Nephron (organoid): Measurements from ENCODE around the gene AHRR.
A peak's percentile ranks its signal among the peaks of the same experiment; 100 is the strongest.

Experiments used
- H3K27ac Mint-ChIP-seq, 3 experiments: 2 replicates each; pipeline ENCODE4 v1.8.0; 2020; ENCODE audit warnings: mixed read lengths in 3 of 3, mild to moderate bottlenecking in 2 of 3, moderate library complexity in 1 of 3
- H3K27me3 Mint-ChIP-seq: 2 replicates; pipeline ENCODE4 v1.8.0; 2021; ENCODE audit warnings: low read depth, mild to moderate bottlenecking, moderate library complexity, mixed read lengths
- H3K36me3 Mint-ChIP-seq: 2 replicates; pipeline ENCODE4 v1.8.0; 2020; ENCODE audit warnings: low read depth, mixed read lengths
- H3K4me1 Mint-ChIP-seq: 2 replicates; pipeline ENCODE4 v1.8.0; 2020; ENCODE audit warnings: mixed read lengths
- H3K4me3 Mint-ChIP-seq, 3 experiments: 2 replicates each; pipeline ENCODE4 v1.8.0; 2020; ENCODE audit warnings: mild to moderate bottlenecking in 3 of 3, mixed read lengths in 3 of 3, moderate library complexity in 2 of 3
- H3K9me3 Mint-ChIP-seq: 2 replicates; pipeline ENCODE4 v1.8.0; 2020; ENCODE audit warnings: mixed read lengths
- TF ChIP-seq, protein P1 (sequence below), 3 experiments: fragments of 200-600 bp; sonication (generic); IDR thresholded peaks; one replicate each; pipeline ENCODE4 v1.5.0; 2021; ENCODE audit warnings: antibody characterized with exemption in 3 of 3; ENCODE audit not compliant: unreplicated experiment in 3 of 3

AHRR gene

GRCh38 chr5:454936-455335 lies 133.4 kb downstream of the AHRR start:
- TF ChIP-seq, protein P1, sequence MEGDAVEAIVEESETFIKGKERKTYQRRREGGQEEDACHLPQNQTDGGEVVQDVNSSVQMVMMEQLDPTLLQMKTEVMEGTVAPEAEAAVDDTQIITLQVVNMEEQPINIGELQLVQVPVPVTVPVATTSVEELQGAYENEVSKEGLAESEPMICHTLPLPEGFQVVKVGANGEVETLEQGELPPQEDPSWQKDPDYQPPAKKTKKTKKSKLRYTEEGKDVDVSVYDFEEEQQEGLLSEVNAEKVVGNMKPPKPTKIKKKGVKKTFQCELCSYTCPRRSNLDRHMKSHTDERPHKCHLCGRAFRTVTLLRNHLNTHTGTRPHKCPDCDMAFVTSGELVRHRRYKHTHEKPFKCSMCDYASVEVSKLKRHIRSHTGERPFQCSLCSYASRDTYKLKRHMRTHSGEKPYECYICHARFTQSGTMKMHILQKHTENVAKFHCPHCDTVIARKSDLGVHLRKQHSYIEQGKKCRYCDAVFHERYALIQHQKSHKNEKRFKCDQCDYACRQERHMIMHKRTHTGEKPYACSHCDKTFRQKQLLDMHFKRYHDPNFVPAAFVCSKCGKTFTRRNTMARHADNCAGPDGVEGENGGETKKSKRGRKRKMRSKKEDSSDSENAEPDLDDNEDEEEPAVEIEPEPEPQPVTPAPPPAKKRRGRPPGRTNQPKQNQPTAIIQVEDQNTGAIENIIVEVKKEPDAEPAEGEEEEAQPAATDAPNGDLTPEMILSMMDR (IDR thresholded peaks at IDR 0.05; ENCODE audit: unreplicated experiment in 3 of 3): no peak

GRCh38 chr5:455806-456205 lies 134.3 kb downstream of the AHRR start:
- H3K27me3 Mint-ChIP-seq: no peaks in the 10 kb centered on the region
- H3K4me1 Mint-ChIP-seq: no peaks in the 10 kb centered on the region
- H3K9me3 Mint-ChIP-seq: peaks cover 20% of the 10 kb centered on the region
- no peak overlapping the region for H3K4me3 Mint-ChIP-seq
- H3K27ac Mint-ChIP-seq: no peak overlapping the region
- H3K36me3 Mint-ChIP-seq: peaks cover 82% of the 10 kb centered on the region
- TF ChIP-seq, protein P1 (IDR thresholded peaks at IDR 0.05; ENCODE audit: unreplicated experiment in 3 of 3): no peak

More at GRCh38 chr5:454936-455335, 133.4 kb downstream of the AHRR start:
- H3K9me3 Mint-ChIP-seq: peaks cover 26% of the 10 kb centered on the region
- no peaks in the 10 kb centered on the region for H3K27me3 Mint-ChIP-seq
- H3K4me3 Mint-ChIP-seq: no peak overlapping the region
- H3K36me3 Mint-ChIP-seq: peaks cover 84% of the 10 kb centered on the region
- no peak overlapping the region for H3K27ac Mint-ChIP-seq
- no peaks in the 10 kb centered on the region for H3K4me1 Mint-ChIP-seq

- peaks cover 12% of the 10 kb centered on the region for H3K9me3 Mint-ChIP-seq
- H3K36me3 Mint-ChIP-seq: peaks cover 77% of the 10 kb centered on the region
- no peak overlapping the region for H3K4me3 Mint-ChIP-seq
- H3K4me1 Mint-ChIP-seq: no peaks in the 10 kb centered on the region
- no peaks in the 10 kb centered on the region for H3K27me3 Mint-ChIP-seq
- no peak overlapping the region for H3K27ac Mint-ChIP-seq
- TF ChIP-seq, protein P1 (IDR thresholded peaks at IDR 0.05; ENCODE audit: unreplicated experiment in 3 of 3): no peak
These were observed 135.1 kb downstream of the AHRR start for GRCh38 chr5:456351-457194.

- Mint-ChIP-seq H3K36me3 (peaks cover 77% of the 10 kb centered on the region), H3K27ac (no peak overlapping the region), H3K4me1 (no peaks in the 10 kb centered on the region), H3K9me3 (peaks cover 4% of the 10 kb centered on the region), H3K4me3 (no peak overlapping the region), H3K27me3 (no peaks in the 10 kb centered on the region)
- TF ChIP-seq, protein P1 (IDR thresholded peaks at IDR 0.05; ENCODE audit: unreplicated experiment in 3 of 3): no peak
These were observed 135.9 kb downstream of the AHRR start for GRCh38 chr5:457195-457961.

DNA sequence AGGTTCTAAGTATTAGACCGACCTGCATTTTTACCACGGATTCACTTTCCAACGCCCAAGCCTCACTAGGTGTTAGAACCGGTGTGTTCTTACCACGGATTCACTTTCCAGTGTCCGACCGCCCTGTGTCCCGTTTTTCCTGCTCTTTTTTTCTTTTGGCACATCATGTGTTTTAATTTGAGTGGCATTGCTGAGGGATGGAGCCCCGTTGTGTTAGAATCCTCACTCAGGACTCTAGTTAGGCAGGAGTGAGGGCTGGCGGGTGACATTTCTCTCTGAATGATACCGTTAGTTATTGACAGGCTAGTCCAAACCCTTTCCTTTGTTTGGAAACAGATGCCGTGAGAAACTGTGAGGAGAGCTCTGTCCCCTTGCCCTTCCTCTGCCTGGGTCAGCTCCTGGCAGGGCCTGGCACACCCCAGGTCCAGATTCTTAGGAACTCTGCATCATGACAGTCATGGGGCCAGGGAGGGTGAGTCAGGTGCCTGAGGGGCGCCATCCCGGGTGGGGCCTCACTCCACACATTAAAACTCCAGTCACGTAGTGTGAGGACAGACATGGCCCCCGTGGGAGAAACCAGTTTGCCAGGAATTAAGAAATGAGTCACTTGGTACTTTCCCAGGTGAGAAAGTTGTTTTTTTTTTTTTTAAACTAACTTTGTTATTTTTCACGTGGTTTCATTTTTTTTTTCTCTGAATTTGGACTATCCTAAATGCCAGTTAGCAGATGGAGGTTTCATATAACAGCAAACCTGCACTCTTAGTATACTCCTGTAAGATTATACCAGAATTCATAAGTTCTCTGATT lies 137.2 kb downstream of the AHRR start:
- Mint-ChIP-seq H3K4me3 (no peak overlapping the region), H3K9me3 (no peaks in the 10 kb centered on the region), H3K27me3 (no peaks in the 10 kb centered on the region), H3K4me1 (no peaks in the 10 kb centered on the region), H3K27ac (peak overlapping the region in 2 of 3 experiments; percentile 53 to 56), H3K36me3 (peaks cover 74% of the 10 kb centered on the region)
- TF ChIP-seq, protein P1 (IDR thresholded peaks at IDR 0.05; ENCODE audit: unreplicated experiment in 3 of 3): no peak
